ENCODE results near the gene EIF4EBP3. TPM values are rescaled to one million over a fixed set of nuclear protein-coding genes. Genes with fewer than 3 reads are reported as not detected.

The EIF4EBP3 gene
- total RNA-seq, 1 experiment from 2014 or later, result 7.3 TPM

DNA sequence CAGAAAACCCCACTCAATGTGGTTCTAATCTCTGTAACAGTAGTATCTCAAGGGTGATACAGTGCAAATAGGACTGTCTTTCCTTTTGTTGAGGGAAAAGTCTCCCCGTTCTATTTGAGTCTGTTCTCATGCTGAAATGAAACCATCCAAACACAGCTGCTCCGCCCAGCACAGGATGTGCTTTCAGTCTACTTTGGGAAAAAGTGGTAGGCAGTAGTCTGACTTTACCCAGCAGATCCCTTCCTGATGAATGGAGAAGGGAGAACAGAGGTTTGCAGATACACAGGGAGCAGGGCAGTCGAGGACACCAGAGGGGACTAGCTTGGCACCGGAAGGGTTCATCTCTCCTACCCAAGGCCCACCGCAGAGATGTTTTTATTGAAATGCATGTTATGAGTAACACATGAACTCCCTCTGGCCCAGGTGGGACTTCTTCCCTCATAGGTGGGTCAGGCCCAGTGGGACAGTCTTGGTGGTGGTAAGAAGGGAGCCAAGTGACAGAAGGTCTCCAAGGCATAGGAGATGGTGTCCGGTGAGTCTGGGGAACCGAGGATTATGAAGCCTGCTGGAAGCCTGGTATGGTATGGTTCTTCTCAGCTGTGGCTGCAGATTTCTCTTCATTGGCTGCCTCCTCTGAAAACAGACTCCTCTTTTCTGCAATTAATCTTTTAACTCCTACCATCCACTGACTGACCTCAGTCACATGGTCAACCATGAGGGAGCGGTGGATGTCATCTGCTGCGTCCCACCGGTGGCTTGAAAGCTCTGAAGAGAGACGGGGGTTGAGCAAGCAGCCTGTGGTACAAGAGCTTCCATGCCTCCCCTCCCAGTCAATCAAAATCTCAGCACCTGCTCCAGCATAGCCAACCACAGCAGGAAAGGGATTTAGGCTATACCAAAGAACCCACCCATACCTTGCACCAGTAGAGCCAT, 3.0 kb downstream of the EIF4EBP3 start:
- Histone ChIP-seq H3K4me1 (ENCODE audit: low read length) (peaks cover 42% of the 10 kb centered on the region), H4K20me1 (ENCODE audit: insufficient read depth, low read depth, low read length) (no peaks in the 10 kb centered on the region), H3K36me3 (ENCODE audit: insufficient read depth, low read length) (peaks cover 46% of the 10 kb centered on the region), H3K9ac (ENCODE audit: low read length) (no peak overlapping the region), H3K27ac (ENCODE audit: low read length) (no peak overlapping the region), H3K4me2 (ENCODE audit: low read depth, low read length, poor library complexity, severe bottlenecking) (no peak overlapping the region), H3K27me3 (ENCODE audit: low read length) (no peaks in the 10 kb centered on the region), H3K9me2 (replicated peaks; ENCODE audit: insufficient read depth, low read length) (no peaks in the 10 kb centered on the region), H3K4me3 (ENCODE audit: low read length) (no peak overlapping the region), H3K79me2 (ENCODE audit: low read length) (peaks cover 56% of the 10 kb centered on the region), H3K9me3 (ENCODE audit: low read length) (no peaks in the 10 kb centered on the region), H2AFZ (ENCODE audit: low read length) (no peak overlapping the region)
- DNase-seq, result no peak

DNA sequence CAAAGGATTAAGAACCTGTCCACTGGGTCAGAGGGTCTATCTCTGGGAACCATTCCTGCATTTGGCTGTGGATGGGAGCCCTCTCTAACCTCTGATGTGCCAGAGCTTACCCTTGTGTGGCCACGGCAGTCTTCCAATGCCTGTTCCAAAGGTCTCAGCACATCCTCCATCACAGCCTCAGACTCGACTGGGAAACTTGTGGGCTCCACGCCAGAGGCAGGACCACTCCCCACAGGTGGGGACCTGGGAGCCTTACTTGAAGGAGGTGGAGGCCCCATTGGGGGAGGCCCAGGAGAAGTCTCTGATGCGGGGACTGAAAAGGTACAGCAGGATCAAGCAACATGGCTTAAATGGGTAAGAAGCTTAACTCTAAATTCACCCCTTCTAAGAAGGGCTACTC, 4.4 kb downstream of the EIF4EBP3 start:
- no peak overlapping the region for H3K4me3 ChIP-seq (ENCODE audit: low read length)
- H3K27me3 ChIP-seq (ENCODE audit: low read length), result no peaks in the 10 kb centered on the region
- no peak overlapping the region for H3K27ac ChIP-seq (ENCODE audit: low read length)
- H3K9me2 ChIP-seq (replicated peaks; ENCODE audit: insufficient read depth, low read length), result no peaks in the 10 kb centered on the region
- H2AFZ ChIP-seq (ENCODE audit: low read length), result no peak overlapping the region
- no peaks in the 10 kb centered on the region for H3K9me3 ChIP-seq (ENCODE audit: low read length)
- H4K20me1 ChIP-seq (ENCODE audit: insufficient read depth, low read depth, low read length), result no peaks in the 10 kb centered on the region
- no peak overlapping the region for H3K9ac ChIP-seq (ENCODE audit: low read length)
- H3K4me2 ChIP-seq (ENCODE audit: low read depth, low read length, poor library complexity, severe bottlenecking), result no peak overlapping the region
- peaks cover 71% of the 10 kb centered on the region for H3K79me2 ChIP-seq (ENCODE audit: low read length)
- peaks cover 47% of the 10 kb centered on the region for H3K36me3 ChIP-seq (ENCODE audit: insufficient read depth, low read length)
- peaks cover 50% of the 10 kb centered on the region for H3K4me1 ChIP-seq (ENCODE audit: low read length)
- no peak for DNase-seq

DNA sequence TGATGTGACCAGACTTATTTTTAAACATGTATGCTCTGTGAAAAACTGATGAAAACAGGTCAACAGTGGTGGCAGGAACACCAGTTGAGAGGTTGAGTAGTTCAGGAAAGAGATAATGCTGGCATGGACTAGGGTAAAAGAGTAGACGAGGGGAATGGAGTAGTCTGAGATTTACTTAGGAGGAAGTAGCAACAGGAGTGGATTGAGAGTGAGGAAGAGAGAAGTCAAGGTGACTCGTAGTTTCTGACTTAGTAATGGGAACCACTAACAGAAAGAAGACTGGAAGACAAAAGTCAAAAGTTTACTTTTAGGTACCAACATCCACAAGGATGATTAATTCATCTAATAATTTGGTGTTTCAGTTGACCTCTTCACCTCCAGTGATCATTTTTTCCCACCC, 6.2 kb downstream of the EIF4EBP3 start:
- Histone ChIP-seq H3K4me2 (ENCODE audit: low read depth, low read length, poor library complexity, severe bottlenecking) (no peak overlapping the region), H3K27ac (ENCODE audit: low read length) (no peak overlapping the region), H3K79me2 (ENCODE audit: low read length) (peaks cover 66% of the 10 kb centered on the region), H3K4me3 (ENCODE audit: low read length) (no peak overlapping the region), H3K27me3 (ENCODE audit: low read length) (no peaks in the 10 kb centered on the region), H3K9me3 (ENCODE audit: low read length) (no peaks in the 10 kb centered on the region), H3K9me2 (replicated peaks; ENCODE audit: insufficient read depth, low read length) (no peaks in the 10 kb centered on the region), H2AFZ (ENCODE audit: low read length) (no peak overlapping the region), H3K36me3 (ENCODE audit: insufficient read depth, low read length) (peaks cover 43% of the 10 kb centered on the region), H3K4me1 (ENCODE audit: low read length) (peaks cover 46% of the 10 kb centered on the region), H3K9ac (ENCODE audit: low read length) (no peak overlapping the region), H4K20me1 (ENCODE audit: insufficient read depth, low read depth, low read length) (no peaks in the 10 kb centered on the region)
- no peak for DNase-seq

DNA sequence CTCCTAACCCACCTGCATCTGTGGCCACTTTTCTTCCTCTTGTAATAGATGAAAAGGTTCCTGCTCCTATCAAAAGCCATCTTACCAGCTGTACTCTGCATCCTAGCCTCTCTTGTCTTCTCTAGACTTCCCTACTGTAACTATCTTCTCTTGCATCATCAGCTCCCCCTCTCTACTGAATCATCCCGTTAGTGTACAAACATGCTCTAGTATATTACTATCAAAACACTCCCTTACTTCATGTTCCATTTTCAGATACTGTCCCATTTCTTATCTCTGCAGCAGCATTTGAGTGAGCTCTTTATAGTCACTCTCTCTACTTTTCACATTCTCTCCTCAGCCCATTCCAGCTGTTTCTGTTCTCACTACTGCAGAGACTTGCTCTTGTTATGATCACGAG, 7.0 kb downstream of the EIF4EBP3 start:
- H3K4me3 ChIP-seq (ENCODE audit: low read length), result no peak overlapping the region
- H3K4me1 ChIP-seq (ENCODE audit: low read length), result peaks cover 46% of the 10 kb centered on the region
- DNase-seq, result no peak
- no peak overlapping the region for H2AFZ ChIP-seq (ENCODE audit: low read length)
- H3K9me3 ChIP-seq (ENCODE audit: low read length), result no peaks in the 10 kb centered on the region
- no peak overlapping the region for H3K9ac ChIP-seq (ENCODE audit: low read length)
- H3K4me2 ChIP-seq (ENCODE audit: low read depth, low read length, poor library complexity, severe bottlenecking), result peak overlapping the region; percentile 86
- H3K27ac ChIP-seq (ENCODE audit: low read length), result no peak overlapping the region
- H3K79me2 ChIP-seq (ENCODE audit: low read length), result peaks cover 59% of the 10 kb centered on the region
- H3K9me2 ChIP-seq (replicated peaks; ENCODE audit: insufficient read depth, low read length), result no peaks in the 10 kb centered on the region
- H3K36me3 ChIP-seq (ENCODE audit: insufficient read depth, low read length), result peaks cover 35% of the 10 kb centered on the region
- no peaks in the 10 kb centered on the region for H3K27me3 ChIP-seq (ENCODE audit: low read length)
- H4K20me1 ChIP-seq (ENCODE audit: insufficient read depth, low read depth, low read length), result no peaks in the 10 kb centered on the region

DNA sequence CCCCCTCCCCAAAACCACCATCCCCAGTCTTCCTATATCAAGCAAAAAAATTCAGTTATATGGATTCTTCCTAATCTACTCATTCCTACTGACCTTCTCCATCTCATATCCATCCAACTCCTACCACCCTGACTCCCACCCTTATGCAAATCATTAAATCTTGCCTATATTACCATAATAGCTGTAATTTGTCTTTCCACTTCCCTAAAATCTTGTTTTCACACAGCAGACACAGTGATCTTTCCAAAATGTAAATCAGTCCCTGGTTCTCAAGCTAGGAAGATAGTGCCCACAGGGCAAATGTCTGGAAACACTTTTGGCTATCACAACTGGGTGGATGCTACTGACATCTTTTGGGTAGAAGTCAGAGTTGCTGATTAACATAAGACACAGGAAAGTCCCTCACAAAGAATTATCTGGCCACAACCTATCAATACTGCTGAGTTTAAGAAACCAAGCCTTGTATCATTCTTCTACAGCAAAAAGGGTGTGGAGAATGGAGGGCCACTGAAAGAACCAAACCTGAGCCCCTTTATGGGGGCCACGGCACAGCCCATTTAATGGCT, 8.4 kb downstream of the EIF4EBP3 start:
- no peaks in the 10 kb centered on the region for H4K20me1 ChIP-seq (ENCODE audit: insufficient read depth, low read depth, low read length)
- peak overlapping the region; percentile 92 for H3K9ac ChIP-seq (ENCODE audit: low read length)
- peaks cover 25% of the 10 kb centered on the region; the same call in 1 of the 2 replicates for H3K36me3 ChIP-seq (ENCODE audit: insufficient read depth, low read length)
- H3K27me3 ChIP-seq (ENCODE audit: low read length), result no peaks in the 10 kb centered on the region
- no peak overlapping the region for H2AFZ ChIP-seq (ENCODE audit: low read length)
- peak overlapping the region; percentile 89 for H3K4me3 ChIP-seq (ENCODE audit: low read length)
- DNase-seq, result peak; percentile 56
- peak overlapping the region; percentile 72 for H3K27ac ChIP-seq (ENCODE audit: low read length)
- no peaks in the 10 kb centered on the region for H3K9me2 ChIP-seq (replicated peaks; ENCODE audit: insufficient read depth, low read length)
- peaks cover 59% of the 10 kb centered on the region for H3K79me2 ChIP-seq (ENCODE audit: low read length)
- H3K4me1 ChIP-seq (ENCODE audit: low read length), result peaks cover 47% of the 10 kb centered on the region
- H3K4me2 ChIP-seq (ENCODE audit: low read depth, low read length, poor library complexity, severe bottlenecking), result peak overlapping the region; percentile 86
- H3K9me3 ChIP-seq (ENCODE audit: low read length), result no peaks in the 10 kb centered on the region

DNA sequence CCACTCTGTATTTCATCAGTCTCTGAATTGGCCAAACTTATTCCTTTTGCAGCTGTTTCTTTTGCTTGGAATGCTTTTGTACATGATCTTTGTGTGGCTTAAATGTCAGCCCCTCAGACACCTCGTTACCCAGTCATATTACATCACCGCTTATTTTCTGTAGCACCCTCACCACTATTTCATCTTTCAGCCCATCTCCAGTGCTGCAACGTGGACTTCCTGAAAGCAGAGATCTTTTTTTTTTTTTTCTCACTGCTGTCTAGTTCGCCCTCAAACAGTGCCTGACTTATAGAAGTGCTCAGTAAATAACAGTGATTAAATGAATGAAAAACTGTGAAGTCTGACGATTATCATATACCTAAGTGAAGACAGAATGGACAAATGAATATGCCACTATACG, 9.0 kb downstream of the EIF4EBP3 start:
- H3K27me3 ChIP-seq (ENCODE audit: low read length), result no peaks in the 10 kb centered on the region
- no peaks in the 10 kb centered on the region for H4K20me1 ChIP-seq (ENCODE audit: insufficient read depth, low read depth, low read length)
- DNase-seq, result peak; percentile 70
- peak overlapping the region; percentile 72 for H3K27ac ChIP-seq (ENCODE audit: low read length)
- H3K4me3 ChIP-seq (ENCODE audit: low read length), result peak overlapping the region; percentile 89
- H2AFZ ChIP-seq (ENCODE audit: low read length), result no peak overlapping the region
- peaks cover 47% of the 10 kb centered on the region for H3K4me1 ChIP-seq (ENCODE audit: low read length)
- peak overlapping the region; percentile 92 for H3K9ac ChIP-seq (ENCODE audit: low read length)
- peaks cover 23% of the 10 kb centered on the region; the same call in 1 of the 2 replicates for H3K36me3 ChIP-seq (ENCODE audit: insufficient read depth, low read length)
- peak overlapping the region; percentile 86 for H3K4me2 ChIP-seq (ENCODE audit: low read depth, low read length, poor library complexity, severe bottlenecking)
- peaks cover 56% of the 10 kb centered on the region for H3K79me2 ChIP-seq (ENCODE audit: low read length)
- no peaks in the 10 kb centered on the region for H3K9me3 ChIP-seq (ENCODE audit: low read length)
- no peaks in the 10 kb centered on the region for H3K9me2 ChIP-seq (replicated peaks; ENCODE audit: insufficient read depth, low read length)

DNA sequence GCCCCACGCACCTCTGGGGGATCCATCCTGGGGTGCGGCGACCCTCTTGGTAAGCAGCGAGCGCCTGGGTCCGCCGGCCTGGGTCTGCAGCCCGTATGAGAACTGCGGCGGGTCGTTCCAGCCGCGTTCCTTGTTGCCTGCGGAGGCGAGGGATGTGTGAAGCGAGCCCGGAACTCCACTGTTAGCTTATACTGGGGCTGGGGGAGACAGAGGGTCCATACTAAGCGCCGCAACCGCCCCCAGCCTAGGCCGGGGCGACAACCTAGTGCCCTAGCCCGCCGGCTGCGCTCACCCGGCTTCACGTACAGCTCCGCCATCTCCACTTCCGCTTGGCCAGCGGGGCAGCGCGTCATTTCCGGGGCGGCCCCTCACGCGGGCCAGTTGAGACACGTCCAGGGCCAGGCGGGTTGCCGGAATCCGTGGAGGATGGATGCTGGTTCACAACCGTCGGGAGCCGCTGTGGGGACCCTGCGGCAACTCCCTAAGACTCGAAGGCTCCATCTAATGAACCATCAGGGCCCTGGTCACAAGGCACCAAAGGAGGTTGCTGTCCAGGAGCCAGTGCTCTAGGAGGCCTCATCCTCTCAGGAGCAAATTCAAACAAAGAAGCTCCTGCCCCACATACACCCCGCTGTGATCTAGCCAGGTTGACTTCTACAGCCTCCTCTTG, 9.8 kb downstream of the EIF4EBP3 start, which contains the start of gene SRA1:
Gene SRA1, minus strand, starts transcription at position 338 of the 670 bp plus-strand sequence. Its CDS starts 21 bp downstream, at position 317.
- Histone ChIP-seq H3K4me3 (ENCODE audit: low read length) (peak within 1 kb of the TSS; percentile 89), H3K9ac (ENCODE audit: low read length) (peak within 1 kb of the TSS; percentile 92), H3K36me3 (ENCODE audit: insufficient read depth, low read length) (peaks cover 16% of the 10 kb centered on the region; the same call in 1 of the 2 replicates), H3K9me3 (ENCODE audit: low read length) (no peaks in the 10 kb centered on the region), H2AFZ (ENCODE audit: low read length) (peak within 1 kb of the TSS; percentile 64; the same call in 1 of the 2 replicates), H3K27ac (ENCODE audit: low read length) (peak within 1 kb of the TSS; percentile 72), H3K4me1 (ENCODE audit: low read length) (peaks cover 47% of the 10 kb centered on the region), H4K20me1 (ENCODE audit: insufficient read depth, low read depth, low read length) (no peaks in the 10 kb centered on the region), H3K9me2 (replicated peaks; ENCODE audit: insufficient read depth, low read length) (no peaks in the 10 kb centered on the region), H3K27me3 (ENCODE audit: low read length) (no peaks in the 10 kb centered on the region), H3K79me2 (ENCODE audit: low read length) (peaks cover 49% of the 10 kb centered on the region), H3K4me2 (ENCODE audit: low read depth, low read length, poor library complexity, severe bottlenecking) (peak within 1 kb of the TSS; percentile 86)
- peak; percentile 96 for DNase-seq

DNA sequence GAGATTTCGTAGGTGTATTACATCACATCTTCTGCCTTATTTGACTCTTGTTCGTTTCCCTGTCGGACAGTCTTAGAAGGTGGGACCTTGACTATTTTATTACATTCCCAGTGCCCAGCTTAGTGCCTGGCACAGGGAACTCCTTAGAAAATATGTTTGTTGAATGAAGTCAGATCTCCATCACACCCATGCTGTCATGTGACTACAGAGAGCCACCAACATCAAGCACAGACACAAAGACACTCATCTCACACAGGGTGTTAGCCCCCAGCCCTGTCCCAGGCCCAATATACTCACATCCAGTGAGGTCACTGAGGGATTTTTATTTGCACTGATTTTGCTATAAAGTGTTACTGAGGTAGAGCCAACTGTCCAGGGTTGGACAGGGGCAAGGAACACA, 10.5 kb downstream of the EIF4EBP3 start:
- Histone ChIP-seq H3K4me2 (ENCODE audit: low read depth, low read length, poor library complexity, severe bottlenecking) (peak overlapping the region; percentile 86), H3K27ac (ENCODE audit: low read length) (peak overlapping the region; percentile 32), H3K9ac (ENCODE audit: low read length) (peak overlapping the region; percentile 92), H3K4me3 (ENCODE audit: low read length) (peak overlapping the region; percentile 89), H2AFZ (ENCODE audit: low read length) (no peak overlapping the region), H3K9me3 (ENCODE audit: low read length) (no peaks in the 10 kb centered on the region), H3K4me1 (ENCODE audit: low read length) (peaks cover 51% of the 10 kb centered on the region), H4K20me1 (ENCODE audit: insufficient read depth, low read depth, low read length) (no peaks in the 10 kb centered on the region), H3K79me2 (ENCODE audit: low read length) (peaks cover 50% of the 10 kb centered on the region), H3K36me3 (ENCODE audit: insufficient read depth, low read length) (peaks cover 13% of the 10 kb centered on the region; the same call in 1 of the 2 replicates), H3K9me2 (replicated peaks; ENCODE audit: insufficient read depth, low read length) (no peaks in the 10 kb centered on the region), H3K27me3 (ENCODE audit: low read length) (no peaks in the 10 kb centered on the region)
- peak; percentile 51 for DNase-seq

Measured in Karpas-422 (cell line).